Ectodermal cell (in vitro differentiated cells): ENCODE measurements around the gene LSP1.

ENCODE experiments used
- H3K27ac ChIP-seq: 2 replicates; pipeline ENCODE4 v1.7.0; 2013; ENCODE audit warnings: mild to moderate bottlenecking, low read depth, low read length; ENCODE audit not compliant: insufficient read depth, poor library complexity, severe bottlenecking
- H3K27me3 ChIP-seq: 2 replicates; pipeline ENCODE4 v1.7.0; 2013; ENCODE audit warnings: mild to moderate bottlenecking, low read length; ENCODE audit not compliant: insufficient read depth, control insufficient read depth, poor library complexity, severe bottlenecking
- H3K36me3 ChIP-seq: one replicate; pipeline ENCODE4 v1.7.0; 2013; ENCODE audit warnings: low read length; ENCODE audit not compliant: control insufficient read depth, insufficient read depth
- H3K4me1 ChIP-seq: one replicate; pipeline ENCODE4 v1.7.0; 2013; ENCODE audit warnings: low read length; ENCODE audit not compliant: control insufficient read depth, insufficient read depth
- H3K4me3 ChIP-seq: 2 replicates; pipeline ENCODE4 v1.7.0; 2013; ENCODE audit warnings: low read depth, low read length, control low read depth; ENCODE audit not compliant: insufficient read depth
- H3K9me3 ChIP-seq: 2 replicates; pipeline ENCODE4 v1.7.0; 2013; ENCODE audit warnings: mild to moderate bottlenecking, low read length, moderate library complexity; ENCODE audit not compliant: control insufficient read depth
- WGBS, 2 experiments: methylation state at CpG; one replicate each; pipeline ENCODE4 v1.1.7; 2013; ENCODE audit warnings: missing lambda C conversion rate in 2 of 2; 5-methylcytosine and 5-hydroxymethylcytosine counted together

LSP1 gene

GRCh38 chr11:1920128-1920908 lies 67.4 kb downstream of the LSP1 start:
- no peaks in the 10 kb centered on the region for H3K9me3 ChIP-seq
- peaks cover 9% of the 10 kb centered on the region for H3K4me1 ChIP-seq
- H3K27me3 ChIP-seq = no peaks in the 10 kb centered on the region
- no peak overlapping the region for H3K27ac ChIP-seq
- no peak overlapping the region for H3K4me3 ChIP-seq
- no peaks in the 10 kb centered on the region for H3K36me3 ChIP-seq
- 92 to 95% methylated on average over 25 of the region's 25 CpGs for WGBS, 2 experiments

GRCh38 chr11:1920909-1921573 lies 68.2 kb downstream of the LSP1 start:
- Histone ChIP-seq H3K4me1 (peaks cover 9% of the 10 kb centered on the region), H3K4me3 (no peak overlapping the region), H3K27ac (no peak overlapping the region), H3K36me3 (no peaks in the 10 kb centered on the region), H3K9me3 (no peaks in the 10 kb centered on the region), H3K27me3 (no peaks in the 10 kb centered on the region)
- WGBS, 2 experiments = 77 to 79% methylated on average over 21 of the region's 21 CpGs

- Histone ChIP-seq H3K9me3 (no peaks in the 10 kb centered on the region), H3K4me1 (peaks cover 9% of the 10 kb centered on the region), H3K4me3 (no peak overlapping the region), H3K27ac (no peak overlapping the region), H3K27me3 (no peaks in the 10 kb centered on the region), H3K36me3 (no peaks in the 10 kb centered on the region)
- WGBS, 2 experiments = 88 to 89% methylated on average over 18 of the region's 18 CpGs
Measured at GRCh38 chr11:1921574-1922141, 68.8 kb downstream of the LSP1 start.

GRCh38 chr11:1922481-1923081 lies 69.7 kb downstream of the LSP1 start:
- Histone ChIP-seq H3K9me3 (no peaks in the 10 kb centered on the region), H3K4me1 (peaks cover 16% of the 10 kb centered on the region), H3K27me3 (no peaks in the 10 kb centered on the region), H3K4me3 (no peak overlapping the region), H3K27ac (no peak overlapping the region), H3K36me3 (no peaks in the 10 kb centered on the region)
- 89 to 90% methylated on average over 14 of the region's 14 CpGs for WGBS, 2 experiments

- WGBS, 2 experiments = 91 to 92% methylated on average over 22 of the region's 22 CpGs
- Histone ChIP-seq H3K36me3 (no peaks in the 10 kb centered on the region), H3K4me1 (peaks cover 20% of the 10 kb centered on the region), H3K27me3 (no peaks in the 10 kb centered on the region), H3K27ac (no peak overlapping the region), H3K4me3 (no peak overlapping the region), H3K9me3 (no peaks in the 10 kb centered on the region)
Measured at GRCh38 chr11:1923201-1923956, 70.5 kb downstream of the LSP1 start.

GRCh38 chr11:1924181-1924580 lies 71.3 kb downstream of the LSP1 start:
- H3K4me1 ChIP-seq = peaks cover 20% of the 10 kb centered on the region
- 93 to 96% methylated on average over 17 of the region's 17 CpGs for WGBS, 2 experiments
- H3K4me3 ChIP-seq = no peak overlapping the region
- no peak overlapping the region for H3K27ac ChIP-seq
- H3K36me3 ChIP-seq = no peaks in the 10 kb centered on the region
- H3K27me3 ChIP-seq = no peaks in the 10 kb centered on the region
- no peaks in the 10 kb centered on the region for H3K9me3 ChIP-seq

- no peaks in the 10 kb centered on the region for H3K36me3 ChIP-seq
- WGBS, 2 experiments = 83% methylated on average over 20 to 21 of the region's 21 CpGs
- H3K27me3 ChIP-seq = no peaks in the 10 kb centered on the region
- H3K4me3 ChIP-seq = no peak overlapping the region
- no peaks in the 10 kb centered on the region for H3K9me3 ChIP-seq
- H3K4me1 ChIP-seq = peaks cover 20% of the 10 kb centered on the region
- no peak overlapping the region for H3K27ac ChIP-seq
Measured at GRCh38 chr11:1924646-1925372, 71.9 kb downstream of the LSP1 start.

GRCh38 chr11:1925373-1926155 lies 72.7 kb downstream of the LSP1 start:
- H3K4me1 ChIP-seq = peaks cover 20% of the 10 kb centered on the region
- H3K27me3 ChIP-seq = no peaks in the 10 kb centered on the region
- H3K36me3 ChIP-seq = no peaks in the 10 kb centered on the region
- H3K27ac ChIP-seq = no peak overlapping the region
- 94% methylated on average over 23 of the region's 23 CpGs for WGBS, 2 experiments
- H3K4me3 ChIP-seq = no peak overlapping the region
- no peaks in the 10 kb centered on the region for H3K9me3 ChIP-seq
